HG02981 (cell line): Measurements from ENCODE around the gene LPCAT3.
"Not testable (repeated sequence)": the region's sequence is repeated elsewhere in the genome, so short reads cannot be mapped to it uniquely, and the experiment has no call there.

Source experiments
- ATAC-seq: cut with Tn5 transposase; IDR thresholded peaks from one replicate; pipeline ENCODE4 v1.9.1; 2021; ENCODE audit warnings: mild to moderate bottlenecking, moderate library complexity; ENCODE audit not compliant: unreplicated experiment

The LPCAT3 gene, protein sequence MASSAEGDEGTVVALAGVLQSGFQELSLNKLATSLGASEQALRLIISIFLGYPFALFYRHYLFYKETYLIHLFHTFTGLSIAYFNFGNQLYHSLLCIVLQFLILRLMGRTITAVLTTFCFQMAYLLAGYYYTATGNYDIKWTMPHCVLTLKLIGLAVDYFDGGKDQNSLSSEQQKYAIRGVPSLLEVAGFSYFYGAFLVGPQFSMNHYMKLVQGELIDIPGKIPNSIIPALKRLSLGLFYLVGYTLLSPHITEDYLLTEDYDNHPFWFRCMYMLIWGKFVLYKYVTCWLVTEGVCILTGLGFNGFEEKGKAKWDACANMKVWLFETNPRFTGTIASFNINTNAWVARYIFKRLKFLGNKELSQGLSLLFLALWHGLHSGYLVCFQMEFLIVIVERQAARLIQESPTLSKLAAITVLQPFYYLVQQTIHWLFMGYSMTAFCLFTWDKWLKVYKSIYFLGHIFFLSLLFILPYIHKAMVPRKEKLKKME

DNA sequence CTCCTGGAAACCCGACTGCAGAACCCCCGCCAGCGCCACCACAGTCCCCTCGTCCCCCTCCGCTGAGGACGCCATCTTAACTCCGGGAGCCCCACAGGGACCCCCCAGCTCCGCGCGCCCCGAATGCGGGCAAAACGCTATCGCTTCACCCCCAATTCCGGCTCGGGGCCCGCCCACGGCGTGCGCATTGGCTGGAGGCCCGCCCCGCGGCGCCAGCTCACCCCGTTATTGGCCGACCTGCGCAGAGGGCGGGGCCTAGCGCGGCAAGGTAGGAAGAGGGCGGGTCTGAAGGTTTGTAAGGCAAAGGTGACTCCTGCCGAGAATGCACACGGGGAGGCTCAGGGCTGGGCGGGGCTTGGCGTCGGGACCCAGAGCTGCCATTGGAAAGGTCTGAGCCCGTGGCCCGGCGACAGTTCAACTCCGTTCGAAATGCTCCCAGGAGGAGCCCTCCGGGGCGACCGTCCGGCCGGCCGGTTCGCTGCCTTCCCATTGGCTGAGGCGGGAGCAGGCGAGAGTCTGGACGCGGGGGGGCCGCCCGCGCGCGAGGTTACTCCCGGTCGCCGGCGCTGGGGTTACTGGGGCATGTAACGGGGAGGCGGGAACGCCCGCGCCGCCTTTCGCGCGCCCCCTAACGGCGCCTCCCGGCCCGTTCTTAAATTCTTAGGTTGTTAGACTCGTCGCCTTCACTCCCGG is at the start of gene LPCAT3:
Gene LPCAT3 (minus strand): TSS at position 127 of the 693 bp plus-strand sequence. CDS start 52 bp downstream, at position 75.
- peak; percentile 85 for ATAC-seq

DNA sequence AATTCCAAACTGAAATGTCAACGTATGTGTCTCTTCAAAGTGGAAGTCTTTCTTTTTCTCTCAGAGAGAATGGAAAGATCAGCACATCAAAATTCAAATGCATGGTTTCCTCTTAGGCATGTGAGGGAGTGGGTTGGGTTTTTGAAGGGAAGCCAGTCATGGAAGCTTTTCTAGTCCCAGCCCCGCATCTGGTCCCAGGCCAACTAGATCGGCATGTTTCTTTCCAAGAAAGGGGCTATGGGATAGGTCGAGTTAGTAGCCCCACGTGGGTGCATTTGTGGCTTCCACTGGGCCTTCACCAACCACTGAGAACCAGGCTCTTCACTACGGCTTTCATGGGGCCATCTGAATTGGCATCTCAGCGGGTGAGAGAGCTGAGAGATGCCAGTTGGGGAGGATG is 48.8 kb upstream of the LPCAT3 start:
- ATAC-seq = no peak

DNA sequence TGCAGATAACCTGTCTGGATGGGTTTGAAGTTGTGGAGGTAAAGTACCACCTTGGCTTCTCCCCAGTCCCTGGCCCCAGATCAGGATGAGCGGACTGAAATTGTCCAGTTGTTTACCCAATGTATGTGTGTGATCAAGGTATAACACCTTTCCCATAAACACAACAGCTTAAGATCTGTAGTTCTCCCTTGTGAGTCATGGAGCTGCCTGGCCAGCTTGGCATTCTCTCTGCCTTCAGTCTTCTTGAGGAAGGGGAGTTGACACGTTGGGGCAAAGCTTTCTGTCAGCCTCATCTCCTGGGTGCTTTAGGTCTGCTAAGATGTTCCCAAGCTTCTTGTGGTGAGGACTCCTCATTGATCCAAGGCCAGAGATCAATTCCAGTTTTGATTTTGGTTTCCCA is 48.3 kb upstream of the LPCAT3 start:
- ATAC-seq = no peak

DNA sequence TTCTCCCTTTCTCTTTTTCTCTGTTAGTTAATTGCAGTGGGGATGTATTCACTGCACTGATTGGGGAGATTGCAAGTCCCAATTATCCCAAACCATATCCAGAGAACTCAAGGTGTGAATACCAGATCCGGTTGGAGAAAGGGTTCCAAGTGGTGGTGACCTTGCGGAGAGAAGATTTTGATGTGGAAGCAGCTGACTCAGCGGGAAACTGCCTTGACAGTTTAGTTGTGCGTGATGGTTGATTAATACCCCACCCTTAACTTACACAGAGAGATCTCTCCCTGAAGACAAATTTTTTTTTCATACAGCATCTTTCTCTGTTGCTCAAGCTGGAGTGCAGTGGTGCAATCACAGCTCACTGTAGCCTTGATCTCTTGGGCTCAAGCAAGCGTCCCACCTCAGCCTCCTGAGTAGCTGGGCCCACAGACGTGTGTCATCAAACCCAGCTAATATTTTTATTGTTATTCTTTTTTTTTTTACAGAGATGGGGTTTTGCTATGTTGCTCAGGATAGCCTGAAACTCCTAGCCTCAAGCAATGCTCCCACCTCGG is 46.9 kb upstream of the LPCAT3 start:
- no peak for ATAC-seq

DNA sequence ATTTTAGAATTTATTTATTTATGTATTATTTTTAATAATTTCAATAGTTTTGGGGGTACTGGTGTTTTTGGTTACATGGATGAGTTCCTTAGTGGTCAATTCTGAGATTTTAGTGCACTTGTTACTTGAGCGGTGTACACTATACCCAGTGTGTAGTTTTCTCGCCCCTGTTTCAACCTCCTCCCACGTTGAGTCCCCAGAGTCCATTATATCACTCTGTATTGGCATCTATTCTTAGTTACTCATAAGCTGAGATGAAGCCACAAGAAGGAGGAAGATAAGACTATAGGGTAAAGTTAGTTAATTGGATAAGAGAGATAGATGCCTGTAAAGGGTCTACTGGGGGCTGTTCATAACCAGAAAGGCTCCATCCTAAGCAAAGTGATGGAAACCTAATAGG is 46.2 kb upstream of the LPCAT3 start:
- no peak for ATAC-seq

DNA sequence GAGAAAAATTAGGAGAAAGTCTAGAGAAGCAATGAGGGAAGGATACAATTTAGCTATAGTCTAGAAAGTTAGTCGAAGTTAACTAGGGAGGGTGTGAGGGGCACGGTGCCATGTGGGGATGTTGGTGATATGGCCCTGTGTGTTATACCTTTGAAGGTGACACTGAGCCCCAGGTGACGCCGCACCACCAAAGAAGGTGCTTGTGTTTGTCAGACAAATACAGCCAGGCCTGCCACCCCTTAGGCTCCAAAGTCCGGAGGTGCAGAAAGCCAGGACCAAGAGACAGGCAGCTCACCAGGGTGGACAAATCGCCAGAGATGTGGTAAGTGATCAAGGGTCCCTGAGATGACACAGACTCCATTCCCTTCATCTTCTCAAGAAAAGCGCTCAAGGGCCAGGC is 43.3 kb upstream of the LPCAT3 start:
- no peak for ATAC-seq

DNA sequence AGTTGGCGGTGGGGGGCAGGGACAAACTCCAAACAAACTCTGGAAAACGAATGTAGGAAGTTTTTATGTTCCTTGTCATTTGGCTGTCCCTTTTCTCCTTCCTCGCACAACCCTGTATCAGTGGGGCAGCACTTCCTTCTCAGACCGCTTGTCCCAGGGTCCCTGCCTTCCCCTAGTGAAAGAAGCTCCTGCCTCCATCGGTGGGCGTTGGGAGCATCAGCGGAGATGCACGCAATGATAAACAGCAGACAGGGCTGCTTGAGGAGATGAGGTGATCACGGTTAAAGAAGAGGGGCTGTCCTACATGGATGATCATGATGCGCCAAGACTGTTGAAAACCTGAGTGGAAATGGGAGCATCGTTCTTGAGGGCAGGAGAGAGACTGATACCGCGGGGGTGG is 42.9 kb upstream of the LPCAT3 start:
- no peak for ATAC-seq

DNA sequence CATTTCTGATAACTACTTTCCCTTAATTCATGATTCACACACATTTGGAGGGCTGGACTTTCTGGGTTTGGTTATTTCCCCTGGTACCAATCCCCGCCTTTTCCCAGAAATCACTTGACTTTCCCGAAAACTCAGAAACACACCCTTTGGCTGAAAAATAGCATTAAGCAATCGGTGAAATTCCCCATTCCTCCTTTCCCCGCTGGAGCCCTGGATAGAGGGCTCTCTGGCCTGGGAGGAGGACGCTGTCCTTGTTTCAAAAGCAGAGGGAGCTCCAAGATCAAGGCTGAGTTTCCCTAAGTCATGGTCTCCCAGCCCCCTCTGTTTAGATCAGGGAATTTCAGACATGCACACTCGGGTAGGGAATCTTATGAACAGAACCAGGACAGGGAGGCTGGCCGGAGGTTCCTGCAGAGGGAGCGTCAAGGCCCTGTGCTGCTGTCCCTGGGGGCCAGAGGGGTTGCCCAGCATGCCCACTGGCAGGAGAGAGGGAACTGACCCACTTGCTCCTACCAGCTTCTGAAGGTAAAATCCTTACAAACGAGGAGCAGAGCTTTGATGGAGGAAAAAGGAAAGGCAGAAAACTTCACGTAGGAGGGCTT is 42.2 kb upstream of the LPCAT3 start, which contains the start of gene C1S:
Gene C1S (plus strand): TSS at position 366 of the 602 bp plus-strand sequence. CDS start 1,195 bp downstream, outside the sequence.
- ATAC-seq = no peak

DNA sequence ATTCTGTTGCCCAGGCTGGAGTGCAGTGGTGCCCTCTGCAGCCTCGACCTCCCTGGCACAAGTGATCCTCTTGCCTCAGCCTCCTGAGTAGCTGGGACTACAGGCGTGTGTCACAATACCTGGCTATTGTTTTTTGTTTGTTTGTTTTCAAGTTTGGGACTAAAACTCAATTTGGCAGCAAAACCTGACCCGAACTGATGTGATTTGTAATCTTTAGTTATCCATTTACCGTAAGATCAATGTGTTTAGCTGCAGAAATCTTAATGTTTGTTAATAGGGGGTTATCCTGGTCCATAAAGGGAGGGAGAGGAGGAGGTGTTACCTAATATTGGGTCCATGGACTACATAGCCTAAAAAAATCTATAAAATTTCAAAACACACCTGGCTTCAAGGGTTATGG is 41.5 kb upstream of the LPCAT3 start:
- ATAC-seq = no peak

DNA sequence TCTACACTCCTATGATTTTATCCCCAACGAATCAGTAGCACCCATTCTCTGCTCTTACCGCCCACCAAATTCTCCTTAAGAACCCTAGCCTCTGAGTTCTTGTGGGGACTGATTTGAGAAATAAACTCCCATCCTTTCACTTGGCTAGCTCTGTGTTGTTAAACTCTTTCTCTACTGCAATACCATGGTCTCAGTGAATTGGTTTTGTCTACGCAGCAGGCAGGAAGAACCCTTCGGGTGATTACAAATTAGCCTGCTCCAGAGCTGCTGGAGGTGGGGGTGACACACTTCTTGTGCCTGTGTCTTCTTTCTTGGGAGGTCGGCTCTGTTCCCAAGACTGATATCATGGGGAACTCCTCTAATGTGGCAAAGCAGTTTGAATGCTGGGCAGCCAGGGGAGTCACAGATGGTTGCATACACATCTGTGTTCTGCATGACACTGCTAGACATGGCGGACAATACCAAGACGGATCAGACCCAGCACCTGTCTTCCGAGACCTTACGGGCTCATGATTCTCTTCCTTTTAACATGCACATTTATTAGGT is 40.6 kb upstream of the LPCAT3 start:
- no peak for ATAC-seq

DNA sequence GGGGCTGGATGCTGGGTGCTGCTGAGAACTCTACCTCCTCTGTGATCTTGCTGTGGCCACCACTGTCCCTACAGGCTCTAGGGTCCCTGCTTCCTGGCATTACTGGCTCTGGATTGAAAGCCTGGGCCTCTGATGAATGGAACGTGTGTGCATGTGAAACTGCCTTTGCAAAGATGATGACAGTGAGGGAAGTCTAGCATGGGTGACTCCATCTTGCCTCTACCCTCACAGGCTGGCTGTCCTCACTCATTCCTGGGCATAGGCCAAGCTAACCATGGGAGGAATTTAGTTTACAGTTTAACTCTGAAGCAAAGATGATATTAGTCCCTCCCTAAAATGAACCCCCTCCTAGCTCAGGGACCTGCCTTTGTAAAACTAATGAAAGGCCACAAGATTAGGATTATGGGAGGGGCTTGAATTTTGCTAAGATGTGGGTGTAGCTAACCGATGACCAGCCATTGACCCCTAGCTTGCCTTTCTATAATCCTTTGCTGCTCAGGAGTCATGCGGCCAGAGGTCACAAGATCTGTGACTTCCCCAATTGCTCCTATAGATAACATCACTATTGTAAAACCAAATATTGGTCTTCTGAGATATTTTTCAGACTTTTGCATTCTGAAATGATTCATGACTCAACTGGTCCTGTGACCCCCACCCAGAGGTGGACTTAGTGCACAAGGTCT is 40.0 kb upstream of the LPCAT3 start:
- no peak for ATAC-seq

DNA sequence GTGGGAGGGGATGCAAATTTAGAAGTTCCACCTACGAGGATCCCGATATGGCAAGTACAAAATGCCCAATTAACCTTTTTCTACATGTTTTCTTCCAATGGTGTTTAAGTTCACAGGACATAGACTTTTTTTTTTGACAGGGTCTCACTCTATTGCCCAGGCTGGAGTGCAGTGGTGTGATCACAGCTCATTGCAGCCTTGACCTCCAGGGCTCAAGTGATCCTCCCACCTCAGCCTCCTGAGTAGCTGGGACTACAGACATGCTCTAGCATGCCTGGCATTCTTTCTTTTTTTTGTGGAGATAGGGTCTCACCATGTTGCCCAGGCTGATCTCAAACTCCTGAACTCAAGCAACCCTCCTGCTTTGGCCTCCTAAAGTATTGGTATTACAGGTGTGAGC is 37.5 kb upstream of the LPCAT3 start:
- ATAC-seq = not testable (repeated sequence)

DNA sequence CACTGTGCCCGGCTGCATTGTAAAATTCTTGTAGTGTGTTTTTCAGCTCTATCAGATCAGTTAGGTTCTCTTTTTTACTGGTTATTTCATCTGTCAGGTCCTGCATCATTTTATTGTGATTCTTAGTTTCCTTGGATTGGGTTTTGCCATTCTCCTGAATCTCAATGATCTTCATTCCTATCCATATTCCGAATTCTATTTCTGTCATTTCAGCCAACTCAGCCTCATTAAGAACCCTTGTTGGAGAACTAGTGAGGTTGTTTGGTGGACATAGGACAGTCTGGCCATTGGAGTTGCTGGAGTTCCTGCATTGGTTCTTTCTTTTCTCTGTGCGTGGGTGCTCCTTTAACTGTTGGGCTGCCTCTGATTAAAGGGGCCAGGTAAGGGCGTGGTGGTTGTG is 36.6 kb upstream of the LPCAT3 start:
- no peak for ATAC-seq

DNA sequence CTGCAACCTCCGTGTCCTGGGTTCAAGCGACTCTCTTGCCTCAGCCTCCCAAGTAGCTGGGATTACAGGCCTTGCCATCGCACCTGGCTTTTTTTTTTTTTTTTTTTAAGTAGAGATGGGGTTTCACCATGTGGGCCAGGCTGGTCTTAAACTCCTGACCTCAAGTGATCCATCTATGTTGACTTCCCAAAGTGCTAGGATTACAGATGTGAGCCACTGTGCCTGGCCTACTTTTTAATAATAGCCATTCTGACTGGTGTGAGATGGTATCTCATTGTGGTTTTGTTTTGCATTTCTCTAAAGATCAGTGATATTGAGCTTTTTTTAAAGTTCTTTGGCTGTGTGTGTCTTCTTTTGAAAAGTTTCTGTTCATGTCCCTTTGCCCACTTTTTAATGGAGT is 31.7 kb upstream of the LPCAT3 start:
- ATAC-seq = not testable (repeated sequence)

DNA sequence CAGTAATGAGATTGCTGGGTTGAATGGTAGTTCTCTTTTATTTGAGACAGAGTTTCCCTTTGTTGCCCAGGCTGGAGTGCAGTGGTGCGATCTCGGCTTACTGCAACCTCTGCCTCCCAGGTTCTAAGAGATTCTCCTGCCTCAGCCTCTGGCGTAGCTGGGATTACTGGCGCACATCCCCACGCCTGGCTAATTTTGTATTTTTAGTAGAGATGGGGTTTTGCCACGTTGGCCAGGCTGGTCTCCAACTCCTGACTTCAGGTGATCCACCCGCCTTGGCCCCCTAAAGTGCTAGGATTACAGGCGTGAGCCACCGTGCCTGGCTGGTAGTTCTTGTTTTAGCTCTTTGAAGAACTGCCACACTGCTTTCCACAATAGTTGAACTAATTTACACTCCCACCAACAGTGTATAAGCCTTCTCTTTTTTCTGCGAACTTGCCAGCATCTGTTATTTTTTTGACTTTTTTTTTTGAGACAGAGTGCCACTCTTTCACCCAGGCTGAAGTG is 31.2 kb upstream of the LPCAT3 start:
- ATAC-seq = not testable (repeated sequence)

DNA sequence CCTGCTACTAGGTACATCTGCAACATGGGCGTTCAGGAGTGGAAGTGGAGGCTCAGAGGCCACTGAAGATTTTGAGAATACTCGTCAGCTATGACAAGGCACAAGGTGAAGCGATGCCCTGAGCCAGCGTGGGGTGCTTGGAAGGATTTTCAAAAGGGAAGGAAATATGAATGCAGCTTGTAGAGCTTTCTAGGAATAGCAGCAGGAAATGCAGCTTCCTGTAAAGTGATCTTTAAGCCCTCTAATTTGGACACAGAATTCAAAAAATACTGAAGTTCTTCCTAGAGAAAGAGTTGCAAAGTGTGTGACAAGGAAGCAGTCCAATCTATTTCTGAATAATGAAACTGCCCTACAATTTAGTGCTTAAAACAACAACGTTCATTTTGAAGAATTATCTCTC is 29.0 kb upstream of the LPCAT3 start:
- no peak for ATAC-seq

DNA sequence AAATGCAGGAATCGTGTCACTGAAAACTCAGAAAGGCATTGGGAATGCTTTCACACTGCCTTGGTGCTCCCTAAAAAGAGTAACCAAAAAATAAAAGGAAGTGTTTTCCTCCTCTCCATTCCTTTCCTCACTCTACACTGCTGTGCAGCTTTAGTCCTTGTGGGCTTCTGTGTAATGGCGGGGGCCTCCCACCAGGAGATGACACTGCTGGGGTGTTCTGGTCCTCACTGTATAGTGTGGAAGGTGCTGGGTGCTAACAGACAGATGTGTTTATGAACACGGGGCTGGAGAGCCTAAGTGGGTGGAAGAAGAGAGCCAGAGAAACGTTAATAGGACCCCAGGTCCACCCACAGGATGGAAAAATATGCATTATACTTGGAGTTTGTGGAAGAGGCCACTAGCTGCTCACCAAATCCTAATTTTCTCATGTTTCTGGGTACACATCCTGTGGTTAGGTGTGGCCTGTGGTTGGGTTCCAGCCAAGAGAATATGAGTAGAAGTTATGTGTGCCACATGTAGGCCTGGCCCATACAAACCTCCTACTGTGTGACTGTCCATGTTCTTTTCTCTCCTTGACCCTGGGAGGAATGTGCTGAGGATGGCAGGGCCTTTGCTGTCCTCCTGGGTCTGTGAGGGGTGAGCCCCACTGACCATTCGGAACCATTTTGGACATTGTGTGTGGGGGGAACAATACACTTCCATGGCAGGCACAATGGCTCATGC is 28.3 kb upstream of the LPCAT3 start:
- ATAC-seq = no peak

DNA sequence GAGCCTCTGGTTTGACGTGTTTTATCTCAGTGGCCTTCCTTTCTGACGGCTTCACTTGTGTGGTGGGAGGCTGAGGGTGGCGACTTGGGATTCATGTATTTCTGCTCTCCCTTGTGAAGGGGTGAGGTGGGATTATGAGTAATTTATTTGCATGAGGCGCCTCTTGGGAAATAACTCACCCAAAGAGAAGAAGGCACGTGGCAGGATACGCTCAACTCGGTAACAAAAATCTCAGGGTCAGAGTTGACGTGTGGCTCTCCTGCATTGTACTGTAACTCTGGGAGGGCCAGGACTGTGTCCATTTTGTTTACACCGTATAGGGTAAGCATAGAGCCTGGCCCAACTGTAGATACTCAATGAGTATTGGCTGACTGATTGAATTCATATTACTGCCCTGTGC is 27.6 kb upstream of the LPCAT3 start:
- no peak for ATAC-seq

DNA sequence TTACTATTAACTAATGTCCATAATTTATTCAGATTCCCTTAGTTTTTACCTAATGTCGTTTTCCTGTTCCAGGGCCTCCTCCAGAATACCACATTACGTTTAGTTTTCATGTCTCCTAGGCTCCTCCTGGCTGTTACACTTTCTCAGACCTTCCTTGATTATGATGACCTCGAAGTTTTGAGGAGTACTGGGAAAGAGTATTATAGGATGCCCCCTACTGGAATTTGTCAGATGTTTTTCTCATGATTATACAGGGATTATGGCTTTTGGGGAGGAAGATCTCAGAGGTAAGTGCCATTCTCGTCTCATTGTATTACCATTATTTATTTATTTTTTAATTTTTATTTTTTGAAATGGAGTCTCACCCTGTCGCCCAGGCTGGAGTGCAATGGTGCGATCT is 24.6 kb upstream of the LPCAT3 start:
- ATAC-seq = no peak

DNA sequence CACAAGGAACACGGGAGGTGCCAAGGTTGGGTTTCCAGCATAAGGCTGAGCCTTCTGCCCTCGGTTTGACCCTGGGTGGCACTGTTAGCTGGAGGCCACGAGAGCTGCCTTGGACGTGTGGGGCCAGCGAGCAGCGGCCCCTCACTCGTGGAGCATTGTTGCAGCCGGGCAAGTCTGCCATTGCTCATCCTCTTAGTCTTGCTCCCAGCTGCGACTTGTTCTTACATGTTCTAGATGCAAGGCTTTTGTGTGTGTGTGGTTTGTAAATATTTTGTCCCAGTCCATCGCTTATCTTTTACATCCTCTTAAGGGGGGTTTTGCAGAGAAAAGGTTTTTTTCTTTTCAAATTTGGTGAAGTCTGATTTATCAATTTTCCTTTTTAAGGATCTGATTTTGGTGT is 21.1 kb upstream of the LPCAT3 start:
- no peak for ATAC-seq
